NCI-H510A treated with DMSO at 0.1 percent for 48 hours (cell line): ENCODE measurements around the gene CBX1.

Experiments
- DNase-seq: peaks from one replicate; lab custom pipeline; 2025; lab: John Stamatoyannopoulos, UW

The CBX1 gene

GRCh38 chr17:48025904-48026501, 75.3 kb downstream of the CBX1 start:
- DNase-seq: no peak

GRCh38 chr17:48025040-48025903, 76.0 kb downstream of the CBX1 start:
- DNase-seq: peak; percentile 99

- no peak for DNase-seq
These were observed 76.9 kb downstream of the CBX1 start for GRCh38 chr17:48024149-48025039.

GRCh38 chr17:48023400-48024148, 77.7 kb downstream of the CBX1 start:
- DNase-seq: peak; percentile 91

GRCh38 chr17:48022901-48023300, 78.4 kb downstream of the CBX1 start:
- DNase-seq: no peak

GRCh38 chr17:48021934-48022333, 79.3 kb downstream of the CBX1 start:
- no peak for DNase-seq
